GM12878 (cell line): ENCODE data around the gene LTA. TPM values are rescaled to one million over a fixed set of nuclear protein-coding genes. Genes with fewer than 3 reads are reported as not detected.

Source experiments
- CBX3 ChIP-seq: fragments of 200-600 bp; sonication (generic); IDR thresholded peaks from 2 replicates; pipeline ENCODE4 v1.6.1; 2016; ENCODE audit warnings: low read depth, borderline replicate concordance
- HDGF ChIP-seq: fragments of 450-650 bp; IDR thresholded peaks from 2 replicates; pipeline ENCODE4 v1.6.1; 2016; ENCODE audit warnings: antibody characterized with exemption
- IKZF1 ChIP-seq: fragments of 450-650 bp; conservative IDR thresholded peaks from 2 replicates; pipeline ENCODE4 v1.6.1; 2017; ENCODE audit warnings: antibody characterized with exemption, mild to moderate bottlenecking
- NFIC ChIP-seq: IDR thresholded peaks from 2 replicates; pipeline ENCODE4 v1.6.1; 2012; ENCODE audit warnings: low read depth, mild to moderate bottlenecking, inconsistent platforms, low read length, moderate library complexity
- NFYB ChIP-seq: IDR thresholded peaks from 2 replicates; pipeline ENCODE4 v1.6.1; 2011; ENCODE audit warnings: low read depth, mild to moderate bottlenecking, low read length, improper control_type of control experiment, moderate library complexity; ENCODE audit not compliant: insufficient read depth
- NR2F1 ChIP-seq: fragments of 450-650 bp; conservative IDR thresholded peaks from 2 replicates; pipeline ENCODE4 v1.6.1; 2017; ENCODE audit warnings: mild to moderate bottlenecking
- POLR2A ChIP-seq: IDR thresholded peaks from 2 replicates; pipeline ENCODE4 v1.6.1; 2011; ENCODE audit warnings: low read depth, mild to moderate bottlenecking, low read length
- RCOR1 ChIP-seq: conservative IDR thresholded peaks from 2 replicates; pipeline ENCODE4 v1.6.1; 2012; ENCODE audit warnings: low read depth, low read length, improper control_type of control experiment
- RUNX3 ChIP-seq: IDR thresholded peaks from 2 replicates; pipeline ENCODE4 v1.6.1; 2012; ENCODE audit warnings: low read length, inconsistent platforms
- TAF1 ChIP-seq: IDR thresholded peaks from 2 replicates; pipeline ENCODE4 v1.6.1; 2011; ENCODE audit warnings: mild to moderate bottlenecking, low read depth, low read length, borderline replicate concordance
- polyA plus RNA-seq, 11 experiments: library from polyadenylated mRNA; depleted of rRNA in 4 of 11; unstranded in 6 of 11; stranded (reverse) in 5 of 11; fragments of >200 nt; fragmentation: Nextera tagmentation in 4 of 11; fragmentation: Illumina TruSeq in 1 of 11; extraction: Ambion mirVana in 4 of 11; extraction: Trizol in 1 of 11; gene quantifications; 1 replicate in 1 of 11; 2 replicates in 10 of 11; pipeline versions ENCODE4 v1.2.1 to v1.2.3, GENCODE V29; 2011 to 2016; ENCODE audit warnings: inconsistent platforms in 2 of 11, missing spikeins in 2 of 11, low read depth in 1 of 11
- total RNA-seq, 4 experiments: library from RNA; depleted of rRNA in 3 of 4; stranded (reverse); fragments of >200 nt in 3 of 4; fragmentation: Illumina TruSeq in 1 of 4; extraction: Trizol in 1 of 4; gene quantifications; 2 replicates each; pipeline versions ENCODE4 v1.2.1 to v1.2.3, GENCODE V29; 2013 to 2021
- TF ChIP-seq, protein P1 (sequence below): fragments of 450-650 bp; IDR thresholded peaks from 2 replicates; pipeline ENCODE4 v1.6.1; 2018; ENCODE audit warnings: mild to moderate bottlenecking, low read depth, moderate library complexity; ENCODE audit not compliant: partially characterized antibody
- TF ChIP-seq, protein P2 (sequence below): fragments of 150-350 bp; IDR thresholded peaks from 2 replicates; pipeline ENCODE4 v1.6.1; 2016; ENCODE audit warnings: low read depth, low read length

The LTA gene
- total and polyA plus RNA-seq, 10 of the 15 experiments (the other 5 are each of a cell fraction or from before 2014, with no cell fraction given) = 27.5 to 100 (median 75.1) TPM

DNA sequence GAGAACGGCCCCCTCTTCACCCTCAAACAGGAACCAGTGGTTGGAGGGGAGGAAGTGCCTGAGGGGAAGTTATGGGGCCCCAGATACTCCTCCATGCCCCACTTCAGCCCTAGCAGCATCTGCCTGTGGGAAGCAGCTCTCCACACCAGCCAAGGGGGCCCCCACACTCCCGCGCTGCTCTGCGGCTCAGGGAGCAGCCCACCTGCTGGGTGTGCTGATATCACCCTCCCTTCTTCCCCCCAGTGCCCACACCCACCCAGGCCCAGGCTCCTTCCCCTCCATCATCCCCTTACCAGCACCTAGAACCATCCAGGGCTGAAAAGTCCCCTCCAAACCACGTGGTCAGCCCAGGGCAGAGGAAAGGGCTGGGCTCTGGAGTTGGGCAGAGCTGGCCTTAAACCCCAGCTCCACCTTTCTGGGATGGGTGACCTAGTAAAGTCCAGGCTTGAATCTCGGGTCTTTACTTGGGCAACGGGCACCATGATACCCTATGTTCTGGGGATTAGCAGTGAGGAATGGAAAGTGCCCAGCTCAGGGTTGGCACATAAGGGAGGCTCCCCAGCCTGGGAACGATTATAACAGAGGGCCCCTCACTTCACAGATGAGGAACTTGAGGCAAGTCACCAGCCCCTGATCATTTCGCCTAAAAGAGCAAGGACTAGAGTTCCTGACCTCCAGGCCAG, 14.7 kb downstream of the LTA start (continued):
- TF ChIP-seq POLR2A (peak; percentile 64), NFIC (no peak), CBX3 (no peak), IKZF1 (peak; percentile 61; the same call in 1 of the 2 replicates), RCOR1 (peak; percentile 76; the same call in 1 of the 2 replicates), RUNX3 (no peak), TAF1 (peak; percentile 22; the same call in 1 of the 2 replicates), NR2F1 (0 out of 2 replicates have a peak, but pooled peaks have one; percentile 18), NFYB (no peak), HDGF (peak; percentile 62; the same call in 1 of the 2 replicates)
- TF ChIP-seq, protein P1, sequence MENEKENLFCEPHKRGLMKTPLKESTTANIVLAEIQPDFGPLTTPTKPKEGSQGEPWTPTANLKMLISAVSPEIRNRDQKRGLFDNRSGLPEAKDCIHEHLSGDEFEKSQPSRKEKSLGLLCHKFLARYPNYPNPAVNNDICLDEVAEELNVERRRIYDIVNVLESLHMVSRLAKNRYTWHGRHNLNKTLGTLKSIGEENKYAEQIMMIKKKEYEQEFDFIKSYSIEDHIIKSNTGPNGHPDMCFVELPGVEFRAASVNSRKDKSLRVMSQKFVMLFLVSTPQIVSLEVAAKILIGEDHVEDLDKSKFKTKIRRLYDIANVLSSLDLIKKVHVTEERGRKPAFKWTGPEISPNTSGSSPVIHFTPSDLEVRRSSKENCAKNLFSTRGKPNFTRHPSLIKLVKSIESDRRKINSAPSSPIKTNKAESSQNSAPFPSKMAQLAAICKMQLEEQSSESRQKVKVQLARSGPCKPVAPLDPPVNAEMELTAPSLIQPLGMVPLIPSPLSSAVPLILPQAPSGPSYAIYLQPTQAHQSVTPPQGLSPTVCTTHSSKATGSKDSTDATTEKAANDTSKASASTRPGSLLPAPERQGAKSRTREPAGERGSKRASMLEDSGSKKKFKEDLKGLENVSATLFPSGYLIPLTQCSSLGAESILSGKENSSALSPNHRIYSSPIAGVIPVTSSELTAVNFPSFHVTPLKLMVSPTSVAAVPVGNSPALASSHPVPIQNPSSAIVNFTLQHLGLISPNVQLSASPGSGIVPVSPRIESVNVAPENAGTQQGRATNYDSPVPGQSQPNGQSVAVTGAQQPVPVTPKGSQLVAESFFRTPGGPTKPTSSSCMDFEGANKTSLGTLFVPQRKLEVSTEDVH = no peak
- TF ChIP-seq, protein P2, sequence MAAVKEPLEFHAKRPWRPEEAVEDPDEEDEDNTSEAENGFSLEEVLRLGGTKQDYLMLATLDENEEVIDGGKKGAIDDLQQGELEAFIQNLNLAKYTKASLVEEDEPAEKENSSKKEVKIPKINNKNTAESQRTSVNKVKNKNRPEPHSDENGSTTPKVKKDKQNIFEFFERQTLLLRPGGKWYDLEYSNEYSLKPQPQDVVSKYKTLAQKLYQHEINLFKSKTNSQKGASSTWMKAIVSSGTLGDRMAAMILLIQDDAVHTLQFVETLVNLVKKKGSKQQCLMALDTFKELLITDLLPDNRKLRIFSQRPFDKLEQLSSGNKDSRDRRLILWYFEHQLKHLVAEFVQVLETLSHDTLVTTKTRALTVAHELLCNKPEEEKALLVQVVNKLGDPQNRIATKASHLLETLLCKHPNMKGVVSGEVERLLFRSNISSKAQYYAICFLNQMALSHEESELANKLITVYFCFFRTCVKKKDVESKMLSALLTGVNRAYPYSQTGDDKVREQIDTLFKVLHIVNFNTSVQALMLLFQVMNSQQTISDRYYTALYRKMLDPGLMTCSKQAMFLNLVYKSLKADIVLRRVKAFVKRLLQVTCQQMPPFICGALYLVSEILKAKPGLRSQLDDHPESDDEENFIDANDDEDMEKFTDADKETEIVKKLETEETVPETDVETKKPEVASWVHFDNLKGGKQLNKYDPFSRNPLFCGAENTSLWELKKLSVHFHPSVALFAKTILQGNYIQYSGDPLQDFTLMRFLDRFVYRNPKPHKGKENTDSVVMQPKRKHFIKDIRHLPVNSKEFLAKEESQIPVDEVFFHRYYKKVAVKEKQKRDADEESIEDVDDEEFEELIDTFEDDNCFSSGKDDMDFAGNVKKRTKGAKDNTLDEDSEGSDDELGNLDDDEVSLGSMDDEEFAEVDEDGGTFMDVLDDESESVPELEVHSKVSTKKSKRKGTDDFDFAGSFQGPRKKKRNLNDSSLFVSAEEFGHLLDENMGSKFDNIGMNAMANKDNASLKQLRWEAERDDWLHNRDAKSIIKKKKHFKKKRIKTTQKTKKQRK = no peak
